Measurements from ENCODE around the gene PARP9. TPM values are rescaled to one million over a fixed set of nuclear protein-coding genes. Genes with fewer than 3 reads are reported as not detected.

Gene PARP9
- 33.9 TPM for total RNA-seq

DNA sequence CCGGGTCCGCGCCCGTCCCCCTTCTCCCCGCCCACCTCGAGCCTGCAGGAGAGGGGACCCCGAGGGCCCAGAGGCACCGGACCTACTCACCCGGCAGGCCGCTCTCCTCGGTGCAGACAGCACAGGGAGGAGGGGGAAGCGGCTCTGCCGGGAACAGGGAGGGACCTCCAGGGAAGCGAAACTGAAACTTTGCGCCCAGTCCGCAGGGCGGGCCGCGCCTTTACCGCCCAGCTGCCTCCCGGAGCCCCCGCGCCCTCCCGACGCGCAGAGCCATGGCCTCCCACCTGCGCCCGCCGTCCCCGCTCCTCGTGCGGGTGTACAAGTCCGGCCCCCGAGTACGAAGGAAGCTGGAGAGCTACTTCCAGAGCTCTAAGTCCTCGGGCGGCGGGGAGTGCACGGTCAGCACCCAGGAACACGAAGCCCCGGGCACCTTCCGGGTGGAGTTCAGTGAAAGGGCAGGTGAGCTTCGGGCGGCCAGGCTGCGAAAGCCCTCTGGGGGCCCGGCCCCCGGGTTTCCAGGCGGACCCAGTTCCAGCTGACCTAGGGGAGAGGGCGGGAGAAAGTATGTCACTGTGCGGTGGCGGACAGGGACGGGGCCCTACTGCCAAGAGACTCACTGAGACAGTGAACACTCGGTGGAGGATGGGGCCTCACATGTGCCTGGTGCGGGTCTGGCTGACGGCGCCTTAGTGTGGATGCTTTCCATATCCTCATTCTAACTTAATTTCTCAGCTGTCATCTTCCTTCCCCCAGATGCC, at the start of gene PARP9, which contains the start of gene DTX3L:
Gene PARP9, minus strand, starts transcription at position 146 of the 758 bp plus-strand sequence. CDS start 4,680 bp downstream, outside the sequence.
Gene DTX3L, plus strand, starts transcription at position 184 of the 758 bp plus-strand sequence. Its CDS starts 89 bp downstream, at position 273.
- DNase-seq (ENCODE audit: low spot score) (peak; percentile 89), ATAC-seq (peak; percentile 98)
- intact Hi-C loops (cut with DNase I): loop anchor here (5.0 kb wide), 1 partner anchor 118 kb away; the partner anchor contains the start of gene PARP14

DNA sequence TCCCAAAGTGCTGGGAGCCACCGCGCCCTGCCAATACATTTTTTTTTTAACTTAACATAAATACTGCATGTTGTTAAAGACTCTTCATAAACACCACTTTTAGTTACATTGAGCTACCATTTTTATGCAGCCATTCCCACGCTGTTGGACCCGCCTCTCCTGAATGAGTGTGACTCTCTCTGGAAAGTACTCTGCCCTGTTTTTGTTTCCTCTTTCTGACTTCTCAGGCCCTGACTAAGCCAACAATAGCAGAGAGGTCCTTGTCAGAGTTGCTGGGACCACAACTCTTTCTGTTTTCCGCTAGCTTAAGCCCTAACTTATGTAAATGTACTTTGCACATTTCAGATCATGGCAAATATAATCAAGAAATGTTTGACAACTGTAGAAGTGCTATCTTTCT, 48.6 kb upstream of the PARP9 start:
- ATAC-seq (no peak), DNase-seq (ENCODE audit: low spot score) (no peak)
- intact Hi-C loops (cut with DNase I): no loop called here

DNA sequence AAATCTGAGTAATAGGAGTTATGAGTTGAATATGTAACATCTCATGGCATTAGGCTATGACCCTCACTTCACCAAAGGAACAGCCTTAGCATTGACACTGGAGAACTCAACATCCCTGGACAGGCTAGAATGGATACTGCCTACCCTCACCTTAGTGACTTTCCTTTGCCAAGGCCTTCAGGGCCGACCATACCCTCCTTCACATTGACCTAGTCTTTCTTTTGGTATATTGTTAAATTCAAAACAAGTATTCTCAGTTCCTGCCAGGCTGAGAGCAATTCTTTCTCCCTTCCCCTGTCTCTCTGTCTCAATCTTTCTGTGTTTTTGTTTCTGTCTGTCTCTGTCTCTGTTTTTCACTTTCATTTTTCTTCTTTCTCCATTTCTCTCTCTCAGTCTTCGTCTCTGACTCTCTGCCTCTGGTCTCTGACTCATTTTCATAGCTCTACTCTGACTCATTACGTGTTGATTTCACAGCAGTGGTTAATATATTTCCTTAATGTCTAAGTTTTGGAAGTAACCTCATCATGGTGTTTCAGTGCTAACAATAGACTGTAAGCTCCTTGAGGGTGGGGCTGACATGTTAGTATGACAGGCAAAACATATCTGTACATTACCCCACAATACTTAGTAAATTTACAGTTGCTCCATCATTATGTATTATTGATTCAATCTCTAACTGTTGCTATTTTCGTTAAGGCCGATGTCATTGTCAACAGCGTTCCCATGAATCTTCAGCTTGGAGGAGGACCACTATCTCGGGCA, 45.9 kb upstream of the PARP9 start:
- intact Hi-C loops (cut with DNase I): no loop called here
- ATAC-seq: no peak
- DNase-seq (ENCODE audit: low spot score): no peak

DNA sequence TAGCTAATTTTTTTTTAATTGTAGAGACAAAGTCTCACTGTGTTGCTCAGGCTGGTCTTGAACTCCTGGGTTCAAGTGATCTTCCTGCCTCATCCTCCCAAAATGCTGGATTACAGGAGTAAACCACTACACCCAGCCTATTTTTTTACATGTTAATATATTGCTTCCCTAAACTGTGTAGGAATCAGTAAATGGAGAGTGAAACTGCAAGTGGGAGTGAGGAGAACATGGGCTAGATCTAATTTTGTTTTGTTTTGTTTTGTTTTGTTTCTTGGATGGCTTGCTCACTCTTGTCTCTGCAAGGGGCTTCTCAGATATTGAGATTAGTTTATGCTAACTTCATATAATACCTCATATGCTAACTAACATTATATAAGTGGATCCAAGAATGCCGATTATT, 44.8 kb upstream of the PARP9 start:
- ATAC-seq (no peak), DNase-seq (ENCODE audit: low spot score) (no peak)
- intact Hi-C loops (cut with DNase I): no loop called here

- ATAC-seq: no peak
- DNase-seq (ENCODE audit: low spot score): no peak
- intact Hi-C loops (cut with DNase I): no loop called here
Observed at GRCh38 chr3:122606330-122606729, 42.2 kb upstream of the PARP9 start.

GRCh38 chr3:122603056-122603455, 39.0 kb upstream of the PARP9 start:
- DNase-seq (ENCODE audit: low spot score) (no peak), ATAC-seq (no peak)
- intact Hi-C loops (cut with DNase I): no loop called here

DNA sequence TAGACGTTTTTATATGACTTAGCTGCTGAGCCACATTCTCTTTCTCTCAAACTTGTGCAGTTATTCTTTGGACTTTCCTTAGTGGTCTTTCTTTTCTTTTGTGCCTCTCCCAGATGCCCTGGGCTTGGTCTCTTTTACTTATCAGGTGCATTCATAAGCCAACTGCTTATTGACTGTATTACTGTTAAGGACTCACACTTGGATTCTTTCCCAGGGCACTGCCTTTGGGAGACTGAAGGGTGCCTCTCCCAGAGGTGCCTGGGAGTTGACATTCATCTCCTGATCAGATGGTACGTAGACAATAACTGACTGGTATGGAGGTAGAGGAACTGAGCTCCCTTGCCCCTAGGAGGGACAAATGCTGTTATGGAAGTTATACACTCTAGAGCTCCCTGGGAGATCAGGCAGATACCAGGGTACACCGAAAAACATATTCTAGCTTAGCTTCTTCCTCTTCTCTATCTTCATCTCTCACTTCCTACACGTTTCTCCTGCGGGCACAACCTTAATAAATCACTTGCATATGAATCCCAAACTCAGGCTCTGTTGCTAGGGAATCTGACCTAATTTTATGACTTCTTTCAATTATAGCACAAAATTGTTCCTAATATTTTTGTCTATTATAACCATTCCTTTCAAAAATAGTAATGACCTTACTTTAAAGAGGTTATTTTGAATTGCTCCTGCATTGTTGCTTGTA, 38.1 kb upstream of the PARP9 start:
- no peak for ATAC-seq
- intact Hi-C loops (cut with DNase I): no loop called here
- no peak for DNase-seq (ENCODE audit: low spot score)

DNA sequence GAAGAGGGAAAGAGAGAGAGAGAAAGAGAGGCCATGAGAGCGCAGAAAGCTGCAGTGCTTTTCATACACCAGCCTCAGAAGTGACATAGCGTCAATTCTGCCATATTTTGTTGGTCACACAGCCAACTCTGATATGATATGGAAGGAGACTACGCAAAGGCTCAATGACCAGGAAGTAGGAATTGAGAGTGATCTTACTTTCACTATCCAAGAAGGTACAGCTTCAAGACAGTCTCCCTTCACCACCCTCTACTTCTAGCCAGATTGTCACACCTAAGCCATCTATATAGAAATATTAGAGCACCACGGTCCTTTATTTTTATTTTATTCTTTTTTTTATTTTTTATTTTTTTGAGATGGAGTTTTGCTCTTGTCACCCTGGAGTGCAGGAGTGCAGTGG, 34.5 kb upstream of the PARP9 start:
- ATAC-seq (no peak), DNase-seq (ENCODE audit: low spot score) (no peak)
- intact Hi-C loops (cut with DNase I): no loop called here

DNA sequence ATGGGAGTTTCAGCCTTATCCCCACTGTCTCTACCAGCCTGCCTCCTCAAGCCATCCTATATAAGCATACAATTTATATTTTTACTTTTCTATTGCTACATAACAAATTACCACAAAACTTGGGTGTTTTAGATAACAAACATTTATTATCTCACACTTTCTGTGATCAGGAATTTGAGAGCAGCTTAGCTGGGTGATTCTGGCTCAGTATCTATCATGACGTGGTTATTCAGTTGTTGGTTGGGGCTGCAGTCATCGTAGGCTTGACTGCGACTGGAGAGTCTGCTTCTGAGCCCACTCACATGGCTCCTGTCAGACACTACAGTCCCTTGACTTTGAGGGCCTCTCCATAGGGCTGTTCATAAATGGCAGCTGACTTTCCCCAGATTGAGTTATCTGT, 34.1 kb upstream of the PARP9 start:
- ATAC-seq (no peak), DNase-seq (ENCODE audit: low spot score) (no peak)
- intact Hi-C loops (cut with DNase I): no loop called here

DNA sequence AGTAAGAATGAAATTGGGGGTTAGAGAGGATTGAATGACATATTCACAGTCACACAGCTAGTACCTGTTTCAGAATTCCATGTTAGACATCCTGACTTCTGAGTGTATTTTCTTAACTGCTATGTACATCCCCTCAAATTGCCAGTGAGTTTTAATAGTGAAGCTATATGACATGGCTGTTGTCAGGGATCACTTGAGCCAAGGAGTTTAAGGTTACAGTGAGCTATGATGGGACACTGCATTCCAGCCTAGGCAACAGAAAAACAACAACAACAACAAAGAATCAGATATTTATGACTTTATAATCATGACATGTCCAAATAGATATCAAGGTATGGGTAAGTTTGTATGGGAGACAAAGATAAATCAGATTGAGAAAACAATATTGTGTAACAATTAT, 29.9 kb upstream of the PARP9 start:
- DNase-seq (ENCODE audit: low spot score) (no peak), ATAC-seq (no peak)
- intact Hi-C loops (cut with DNase I): no loop called here

GRCh38 chr3:122590610-122591009, 26.5 kb upstream of the PARP9 start:
- DNase-seq (ENCODE audit: low spot score) (no peak), ATAC-seq (no peak)
- intact Hi-C loops (cut with DNase I): no loop called here

- DNase-seq (ENCODE audit: low spot score) (no peak), ATAC-seq (no peak)
- intact Hi-C loops (cut with DNase I): no loop called here
Observed at GRCh38 chr3:122589297-122589696, 25.2 kb upstream of the PARP9 start.

GRCh38 chr3:122587572-122587971, 23.5 kb upstream of the PARP9 start:
- intact Hi-C loops (cut with DNase I): no loop called here
- DNase-seq (ENCODE audit: low spot score): no peak
- ATAC-seq: no peak

- intact Hi-C loops (cut with DNase I): no loop called here
- DNase-seq (ENCODE audit: low spot score) (no peak), ATAC-seq (no peak)
Observed at GRCh38 chr3:122586773-122587485, 22.8 kb upstream of the PARP9 start.

DNA sequence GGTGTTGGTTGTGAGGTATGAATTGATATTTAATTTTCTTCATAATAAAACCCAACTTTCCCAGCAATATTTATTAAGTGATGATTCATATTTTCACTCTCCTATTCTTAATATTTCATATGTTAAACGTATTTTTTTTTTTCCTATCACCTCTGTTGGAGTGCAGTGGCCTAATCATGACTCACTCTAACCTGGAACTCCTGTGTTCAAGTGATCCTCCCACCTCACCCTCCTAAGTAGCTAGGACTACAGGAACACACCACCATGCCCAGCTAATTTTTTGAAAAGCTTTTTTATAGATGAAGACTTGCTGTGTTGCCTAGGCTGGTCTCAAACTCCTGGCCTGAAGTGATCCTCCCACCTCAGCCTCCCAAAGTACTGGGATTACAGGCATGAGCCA, 22.0 kb upstream of the PARP9 start:
- intact Hi-C loops (cut with DNase I): no loop called here
- DNase-seq (ENCODE audit: low spot score) (no peak), ATAC-seq (no peak)

GRCh38 chr3:122582390-122582789, 18.3 kb upstream of the PARP9 start:
- no peak for DNase-seq (ENCODE audit: low spot score)
- no peak for ATAC-seq
- intact Hi-C loops (cut with DNase I): no loop called here

DNA sequence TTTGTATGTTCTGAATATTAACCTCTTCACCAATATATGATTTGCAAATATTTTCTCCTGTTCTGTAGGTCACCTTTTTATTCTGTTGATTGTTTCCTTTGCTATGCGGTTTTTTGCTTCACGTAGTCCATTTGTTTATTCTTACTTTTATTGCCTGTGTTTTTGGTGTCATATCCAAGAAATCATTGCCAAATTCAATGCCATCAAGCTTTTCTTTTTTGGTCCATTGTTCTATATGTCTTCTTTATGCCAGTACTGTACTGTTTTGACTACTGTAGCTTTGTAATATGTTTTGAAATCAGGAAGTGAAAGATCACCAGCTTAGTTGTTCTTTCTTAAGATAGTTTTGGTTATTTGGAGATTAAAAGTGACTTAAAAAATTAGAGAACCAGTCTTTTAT, 17.5 kb upstream of the PARP9 start:
- ATAC-seq: no peak
- DNase-seq (ENCODE audit: low spot score): no peak
- intact Hi-C loops (cut with DNase I): no loop called here

DNA sequence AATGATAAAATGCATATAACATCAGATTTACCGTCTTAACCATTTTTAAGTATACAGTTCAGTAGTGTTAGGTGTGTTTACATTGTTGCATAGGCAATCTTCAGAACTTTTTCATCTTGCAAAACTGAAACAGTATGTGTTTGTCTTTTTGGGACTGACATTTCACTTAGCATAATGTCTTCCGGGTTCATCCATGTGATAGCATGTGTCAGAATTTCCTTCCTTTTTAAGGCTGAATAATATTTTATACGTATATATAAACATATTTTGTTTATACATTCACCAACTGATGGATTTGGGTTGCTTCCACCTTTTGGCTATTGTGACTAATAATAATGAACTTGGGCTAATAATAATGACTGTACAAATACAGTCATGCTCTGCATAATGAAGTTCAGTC, 16.4 kb upstream of the PARP9 start:
- no peak for ATAC-seq
- intact Hi-C loops (cut with DNase I): no loop called here
- no peak for DNase-seq (ENCODE audit: low spot score)

DNA sequence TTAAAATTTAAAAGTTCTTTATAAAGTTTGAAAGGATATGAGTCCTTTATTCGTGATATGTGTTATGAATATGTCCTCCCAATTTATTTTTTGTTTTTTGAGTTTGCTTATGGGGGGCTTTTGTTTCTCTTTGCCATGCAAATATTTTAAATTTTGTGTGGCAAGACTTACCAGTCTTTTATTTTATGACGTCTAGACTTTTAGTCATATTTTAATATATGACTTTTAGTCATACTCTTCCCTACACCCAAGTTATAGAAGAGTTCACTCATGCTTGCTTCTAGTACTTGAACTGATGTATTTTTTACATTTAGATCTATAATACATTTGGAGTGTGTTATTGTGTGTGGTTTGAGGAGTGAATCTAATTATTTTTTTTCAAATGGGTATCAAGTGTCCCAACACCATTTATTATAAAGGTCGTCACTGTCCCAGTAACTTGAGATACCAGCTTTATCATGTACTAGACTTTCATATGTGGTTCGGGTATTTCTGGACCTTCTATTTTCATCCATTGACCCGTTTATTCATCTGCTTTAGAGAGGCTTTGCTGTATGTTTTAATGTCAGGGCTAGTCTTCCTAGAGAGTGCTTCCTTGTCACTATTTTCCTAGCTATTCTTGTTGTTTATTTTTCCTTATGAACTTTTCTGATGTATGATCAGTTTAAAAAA, 14.1 kb upstream of the PARP9 start:
- intact Hi-C loops (cut with DNase I): no loop called here
- no peak for DNase-seq (ENCODE audit: low spot score)
- ATAC-seq: no peak
